CD14-positive monocyte (primary cell): ENCODE results near the gene VSIR. TPM values are rescaled to one million over a fixed set of nuclear protein-coding genes. Genes with fewer than 3 reads are reported as not detected.

Experiments
- DNase-seq, 3 donors: peaks; one replicate each; pipeline ENCODE4 v3.0.0-alpha.2; 2011 to 2022
- H2AFZ ChIP-seq: 2 replicates; pipeline ENCODE4 v1.6.0; 2012; ENCODE audit warnings: mild to moderate bottlenecking, low read depth, low read length, inconsistent platforms; ENCODE audit not compliant: insufficient read depth, poor library complexity, severe bottlenecking
- H3K27ac ChIP-seq, 2 donors: 1 replicate in 1 of 2; 2 replicates in 1 of 2; pipeline ENCODE4 v1.5.1; 2012 to 2013; ENCODE audit warnings: low read length in 2 of 2, control low read depth in 1 of 2, inconsistent platforms in 1 of 2, low read depth in 1 of 2, mild to moderate bottlenecking in 1 of 2
- H3K27me3 ChIP-seq, 2 donors: one replicate each; pipeline versions ENCODE4 v1.6.0 to v1.6.1; 2011 to 2013; ENCODE audit warnings: low read length in 2 of 2; ENCODE audit not compliant: control insufficient read depth in 2 of 2, insufficient read depth in 2 of 2
- H3K36me3 ChIP-seq, 2 donors: replicated peaks in 1 of 2; 1 replicate in 1 of 2; 2 replicates in 1 of 2; pipeline versions ENCODE4 v1.5.1 to v1.6.1; 2012 to 2013; ENCODE audit warnings: low read length in 2 of 2, control low read depth in 1 of 2, inconsistent platforms in 1 of 2, mild to moderate bottlenecking in 1 of 2; ENCODE audit not compliant: insufficient read depth in 2 of 2, control insufficient read depth in 1 of 2
- H3K4me1 ChIP-seq, 2 donors: 1 replicate in 1 of 2; 2 replicates in 1 of 2; pipeline versions ENCODE4 v1.5.1 to v1.6.1; 2012 to 2013; ENCODE audit warnings: low read length in 2 of 2, control low read depth in 1 of 2, inconsistent platforms in 1 of 2, mild to moderate bottlenecking in 1 of 2, moderate library complexity in 1 of 2; ENCODE audit not compliant: insufficient read depth in 2 of 2, control insufficient read depth in 1 of 2
- H3K4me2 ChIP-seq: replicated peaks from 2 replicates; pipeline ENCODE3; 2012; ENCODE audit warnings: low read length, moderate library complexity, mild to moderate bottlenecking; ENCODE audit not compliant: poor library complexity, severe bottlenecking; ENCODE audit errors: extremely low read depth
- H3K4me3 ChIP-seq, 3 experiments: fragments of 200-600 bp in 1 of 3; sonication (generic) in 1 of 3; replicated peaks in 1 of 3; 1 replicate in 2 of 3; 2 replicates in 1 of 3; pipeline ENCODE4 v1.5.1; 2011 to 2013; ENCODE audit warnings: low read length in 3 of 3, mild to moderate bottlenecking in 3 of 3, control low read depth in 2 of 3, low read depth in 2 of 3, inconsistent platforms in 1 of 3, moderate library complexity in 1 of 3
- H3K79me2 ChIP-seq: 2 replicates; pipeline ENCODE4 v1.6.0; 2012; ENCODE audit warnings: mild to moderate bottlenecking, control low read depth, inconsistent platforms, low read length, moderate library complexity; ENCODE audit not compliant: insufficient read depth
- H3K9ac ChIP-seq: 2 replicates; pipeline ENCODE4 v1.6.0; 2017; ENCODE audit warnings: low read length, mild to moderate bottlenecking; ENCODE audit not compliant: insufficient read depth, poor library complexity, severe bottlenecking
- H3K9me3 ChIP-seq, 2 donors: replicated peaks in 1 of 2; 1 replicate in 1 of 2; 2 replicates in 1 of 2; pipeline versions ENCODE4 v1.5.1 to v1.6.1; 2012 to 2013; ENCODE audit warnings: low read length in 2 of 2, control low read depth in 1 of 2; ENCODE audit not compliant: control insufficient read depth in 1 of 2, insufficient read depth in 1 of 2
- H4K20me1 ChIP-seq: 2 replicates; pipeline ENCODE4 v1.6.0; 2012; ENCODE audit warnings: mild to moderate bottlenecking, low read length, control low read depth, moderate library complexity; ENCODE audit not compliant: insufficient read depth
- H3K27ac Mint-ChIP-seq, 7 donors: one replicate each; pipeline ENCODE4 v1.8.0; 2020; ENCODE audit warnings: mild to moderate bottlenecking in 7 of 7, mixed read lengths in 7 of 7, moderate library complexity in 6 of 7, inconsistent platforms in 2 of 7
- H3K27me3 Mint-ChIP-seq, 3 donors: one replicate each; pipeline ENCODE4 v1.8.0; 2021 to 2022; ENCODE audit warnings: low read depth in 3 of 3, mild to moderate bottlenecking in 3 of 3, mixed read lengths in 3 of 3, moderate library complexity in 3 of 3, inconsistent platforms in 1 of 3
- H3K36me3 Mint-ChIP-seq, 2 donors: one replicate each; pipeline ENCODE4 v1.8.0; 2020; ENCODE audit warnings: mixed read lengths in 2 of 2, inconsistent platforms in 1 of 2, mild to moderate bottlenecking in 1 of 2
- H3K4me1 Mint-ChIP-seq: one replicate; pipeline ENCODE4 v1.8.0; 2020; ENCODE audit warnings: mild to moderate bottlenecking, mixed read lengths
- H3K4me3 Mint-ChIP-seq, 2 donors: one replicate each; pipeline ENCODE4 v1.8.0; 2020; ENCODE audit warnings: mild to moderate bottlenecking in 2 of 2, mixed read lengths in 2 of 2, moderate library complexity in 1 of 2
- H3K9me3 Mint-ChIP-seq, 7 donors: one replicate each; pipeline ENCODE4 v1.8.0; 2020 to 2022; ENCODE audit warnings: mixed read lengths in 7 of 7, mild to moderate bottlenecking in 6 of 7, moderate library complexity in 6 of 7, inconsistent platforms in 2 of 7
- WGBS: methylation state at CpG from one replicate; pipeline ENCODE4 v1.1.5; 2013; ENCODE audit warnings: missing lambda C conversion rate; ENCODE audit not compliant: insufficient coverage; 5-methylcytosine and 5-hydroxymethylcytosine counted together
- intact Hi-C, 2 donors: fragments of 100-400 bp; cut with micrococcal nuclease; formaldehyde crosslinking; loops; one replicate each; pipeline versions ENCODE4 v1.15.0 to v1.15.1; 2023
- polyA plus RNA-seq, 3 donors: library from polyadenylated mRNA; depleted of rRNA in 1 of 3; unstranded in 2 of 3; stranded (reverse) in 1 of 3; fragments of 300-500 nt in 2 of 3; fragments of >200 nt in 1 of 3; fragmentation: Illumina TruSeq in 2 of 3; gene quantifications; 1 replicate in 2 of 3; 2 replicates in 1 of 3; pipeline ENCODE4 v1.2.3, GENCODE V29; 2012 to 2021
- TF ChIP-seq, protein P1 (sequence below): fragments of 200-600 bp; IDR thresholded peaks from one replicate; pipeline ENCODE4 v1.8.0; 2022; ENCODE audit warnings: antibody characterized with exemption, mild to moderate bottlenecking

Gene VSIR
- polyA plus RNA-seq, 3 donors, result 635 to 1,133 (median 801) TPM

- H4K20me1 ChIP-seq, result no peaks in the 10 kb centered on the region
- Mint-ChIP-seq H3K4me3 (peak overlapping the region in 1 of 2 donors; percentile 67), H3K4me1 (peaks cover 99% of the 10 kb centered on the region), H3K27me3 (peaks cover 0 to 6% (median 4%) of the 10 kb centered on the region in 3 donors), H3K9me3 (peaks cover 0 to 9% (median 7%) of the 10 kb centered on the region in 7 donors), H3K36me3 (peaks cover 44 to 56% of the 10 kb centered on the region in 2 donors), H3K27ac (peak overlapping the region in 1 of 7 donors; percentile 18)
- H3K4me3 ChIP-seq, result no peak overlapping the region
- H3K36me3 ChIP-seq, result peaks cover 4 to 20% of the 10 kb centered on the region in 2 donors
- no peaks in the 10 kb centered on the region for H3K79me2 ChIP-seq
- no peak overlapping the region for H2AFZ ChIP-seq
- H3K27ac ChIP-seq, result no peak overlapping the region
- 60% methylated on average over 2 of the region's 4 CpGs for WGBS
- peaks cover 92 to 100% of the 10 kb centered on the region in 2 donors for H3K4me1 ChIP-seq
- no peak overlapping the region for H3K4me2 ChIP-seq
- TF ChIP-seq, protein P1, sequence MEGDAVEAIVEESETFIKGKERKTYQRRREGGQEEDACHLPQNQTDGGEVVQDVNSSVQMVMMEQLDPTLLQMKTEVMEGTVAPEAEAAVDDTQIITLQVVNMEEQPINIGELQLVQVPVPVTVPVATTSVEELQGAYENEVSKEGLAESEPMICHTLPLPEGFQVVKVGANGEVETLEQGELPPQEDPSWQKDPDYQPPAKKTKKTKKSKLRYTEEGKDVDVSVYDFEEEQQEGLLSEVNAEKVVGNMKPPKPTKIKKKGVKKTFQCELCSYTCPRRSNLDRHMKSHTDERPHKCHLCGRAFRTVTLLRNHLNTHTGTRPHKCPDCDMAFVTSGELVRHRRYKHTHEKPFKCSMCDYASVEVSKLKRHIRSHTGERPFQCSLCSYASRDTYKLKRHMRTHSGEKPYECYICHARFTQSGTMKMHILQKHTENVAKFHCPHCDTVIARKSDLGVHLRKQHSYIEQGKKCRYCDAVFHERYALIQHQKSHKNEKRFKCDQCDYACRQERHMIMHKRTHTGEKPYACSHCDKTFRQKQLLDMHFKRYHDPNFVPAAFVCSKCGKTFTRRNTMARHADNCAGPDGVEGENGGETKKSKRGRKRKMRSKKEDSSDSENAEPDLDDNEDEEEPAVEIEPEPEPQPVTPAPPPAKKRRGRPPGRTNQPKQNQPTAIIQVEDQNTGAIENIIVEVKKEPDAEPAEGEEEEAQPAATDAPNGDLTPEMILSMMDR, result no peak
- intact Hi-C loops, result no loop called here
- peaks cover 0 to 11% of the 10 kb centered on the region in 2 donors for H3K9me3 ChIP-seq
- H3K9ac ChIP-seq, result no peak overlapping the region
- no peak for DNase-seq
- no peaks in the 10 kb centered on the region for H3K27me3 ChIP-seq
Observed at GRCh38 chr10:71741029-71741428, 32.3 kb downstream of the VSIR start.

DNA sequence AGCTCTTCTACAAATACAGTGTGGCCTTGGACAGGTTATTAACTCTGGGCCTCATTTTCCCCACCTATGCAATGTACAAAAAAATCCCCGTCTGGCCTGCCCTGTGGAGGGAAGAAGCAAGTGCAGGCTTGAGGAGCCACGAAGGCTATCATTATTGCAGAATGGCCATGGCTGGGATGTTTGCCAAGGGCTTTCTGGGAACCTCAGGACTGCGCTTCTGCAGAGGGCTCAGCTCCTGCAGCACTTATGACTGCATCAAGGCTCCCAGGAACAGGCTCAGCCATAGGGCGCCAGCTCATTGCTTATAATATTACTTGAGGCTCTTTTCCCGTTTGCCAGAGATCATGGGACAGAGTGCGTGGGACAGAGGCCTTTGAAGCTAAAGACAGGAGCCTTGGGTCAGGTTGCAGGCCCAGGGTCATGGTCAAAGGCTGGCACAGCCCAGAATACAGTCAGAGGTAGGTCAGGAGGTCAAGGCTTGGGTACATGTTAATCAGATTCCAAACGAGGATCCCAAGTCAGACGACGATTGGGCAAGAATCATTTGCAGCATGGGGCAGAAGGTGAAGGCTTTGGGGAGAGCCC lies 33.2 kb downstream of the VSIR start:
- intact Hi-C loops, result no loop called here
- 39% methylated on average over 8 of the region's 9 CpGs for WGBS
- Histone ChIP-seq H4K20me1 (no peaks in the 10 kb centered on the region), H3K27me3 (no peaks in the 10 kb centered on the region), H3K9me3 (peaks cover 0 to 11% of the 10 kb centered on the region in 2 donors), H3K79me2 (no peaks in the 10 kb centered on the region), H2AFZ (no peak overlapping the region), H3K4me3 (peak overlapping the region in 1 of 3 experiments; percentile 11), H3K4me1 (peaks cover 92 to 100% of the 10 kb centered on the region in 2 donors), H3K36me3 (peaks cover 4 to 20% of the 10 kb centered on the region in 2 donors), H3K27ac (no peak overlapping the region), H3K9ac (no peak overlapping the region), H3K4me2 (peak overlapping the region; percentile 4)
- TF ChIP-seq, protein P1, result no peak
- peaks cover 0 to 9% (median 7%) of the 10 kb centered on the region in 7 donors for H3K9me3 Mint-ChIP-seq
- no peak for DNase-seq
- H3K27ac Mint-ChIP-seq, result peak overlapping the region in 5 of 7 donors; percentile 1 to 71 (median 53)
- H3K4me1 Mint-ChIP-seq, result peaks cover 99% of the 10 kb centered on the region
- H3K4me3 Mint-ChIP-seq, result peak overlapping the region in 1 of 2 donors; percentile 19
- peaks cover 0 to 6% (median 4%) of the 10 kb centered on the region in 3 donors for H3K27me3 Mint-ChIP-seq
- H3K36me3 Mint-ChIP-seq, result peaks cover 41 to 54% of the 10 kb centered on the region in 2 donors
